Posterior vena cava (tissue), 2 donors: Measurements from ENCODE around the gene MS4A8. TPM values are rescaled to one million over a fixed set of nuclear protein-coding genes. Genes with fewer than 3 reads are reported as not detected.
"Not testable (repeated sequence)": the region's sequence is repeated elsewhere in the genome, so short reads cannot be mapped to it uniquely, and the experiment has no call there.

Experiments
- DNase-seq: peaks from one replicate; pipeline ENCODE4 v3.0.0-alpha.2; 2020; ENCODE audit warnings: low spot score
- intact Hi-C, 2 donors: fragments of 100-400 bp; cut with DNase I; formaldehyde crosslinking; loops; one replicate each; pipeline versions ENCODE4 v1.14.1 to v1.14.2; 2022 to 2023
- total RNA-seq, 2 donors: library from RNA; stranded (reverse); fragmentation: NEBNext Ultra II Directional; extraction: Animal tissue kit (Norgen Biotek cat#: 25700); gene quantifications; one replicate each; pipeline ENCODE4 v1.2.1, GENCODE V29; 2021
- donor health status: DM: yes; HTN: yes; CAD: no.
- donor health status: DM: yes; HTN: yes; CAD: no.

Gene MS4A8
- total RNA-seq, 2 donors from 2014 or later, result not detected

DNA sequence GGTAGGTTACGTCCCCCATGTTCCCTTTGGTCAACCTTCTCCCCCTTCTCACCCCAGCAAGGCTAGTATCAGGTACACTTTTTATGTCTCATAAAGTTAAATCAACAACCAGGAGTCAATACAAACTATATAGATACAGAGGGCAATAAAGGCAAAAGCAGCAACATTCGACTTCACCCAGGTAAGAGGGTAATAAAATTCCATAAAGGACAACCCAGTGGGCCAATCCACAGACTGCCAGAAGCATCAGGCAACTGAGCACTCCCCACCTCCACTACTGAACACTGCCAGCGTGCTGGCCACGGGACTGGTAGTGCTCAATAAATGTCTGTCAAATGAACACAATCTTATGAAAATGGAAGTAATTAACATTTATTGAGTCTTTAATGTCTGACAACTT is 20.0 kb downstream of the MS4A8 start:
- no peak for DNase-seq
- intact Hi-C loops, result no loop called here

- intact Hi-C loops, result no loop called here
- DNase-seq, result no peak
Observed at GRCh38 chr11:60720460-60720859, 21.0 kb downstream of the MS4A8 start.

DNA sequence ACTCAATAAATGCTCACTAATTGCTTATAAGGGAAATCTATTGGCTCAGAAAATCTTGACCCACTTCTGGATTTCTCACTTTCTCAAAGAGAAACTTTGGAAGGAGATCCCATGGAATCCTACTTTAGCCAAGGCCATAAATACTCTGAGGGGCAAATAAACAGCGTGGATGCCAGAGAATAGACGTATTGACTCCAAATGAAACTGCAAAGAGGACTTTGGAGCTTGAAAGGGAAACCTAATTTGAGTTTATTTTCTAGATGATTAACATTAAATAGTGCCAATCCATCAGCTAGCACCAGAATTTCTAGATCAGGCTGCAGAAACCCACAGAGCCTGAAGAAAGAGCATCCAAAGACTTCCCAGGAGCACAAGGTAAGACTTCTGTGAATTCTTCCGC is 25.0 kb downstream of the MS4A8 start, which contains the start of gene MS4A18:
Gene MS4A18 (plus strand): TSS at position 301 of the 400 bp plus-strand sequence.
- DNase-seq, result no peak
- intact Hi-C loops, result no loop called here

GRCh38 chr11:60725592-60725991 is 26.2 kb downstream of the MS4A8 start:
- DNase-seq, result no peak
- intact Hi-C loops, result no loop called here

- intact Hi-C loops, result no loop called here
- DNase-seq, result no peak
Observed at GRCh38 chr11:60731586-60731985, 32.2 kb downstream of the MS4A8 start.

DNA sequence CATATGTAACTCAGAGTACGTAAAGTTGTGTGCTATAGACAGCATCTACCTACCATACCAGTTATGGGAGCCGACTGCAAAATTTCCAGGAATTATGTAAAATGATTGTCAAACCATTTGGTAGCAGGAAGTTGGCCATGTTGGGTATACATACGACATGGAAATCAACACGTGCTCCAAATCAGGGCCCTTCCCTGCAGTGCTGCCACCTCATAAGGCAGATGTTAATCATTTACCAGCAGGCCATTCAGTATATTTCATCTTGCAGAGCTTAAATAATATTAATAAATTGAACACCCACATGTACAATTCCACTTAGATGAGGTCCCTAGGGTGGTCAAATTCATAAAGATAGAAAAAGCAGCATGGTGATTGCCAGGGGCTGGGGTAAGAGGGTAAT is 34.9 kb downstream of the MS4A8 start:
- intact Hi-C loops, result no loop called here
- no peak for DNase-seq

DNA sequence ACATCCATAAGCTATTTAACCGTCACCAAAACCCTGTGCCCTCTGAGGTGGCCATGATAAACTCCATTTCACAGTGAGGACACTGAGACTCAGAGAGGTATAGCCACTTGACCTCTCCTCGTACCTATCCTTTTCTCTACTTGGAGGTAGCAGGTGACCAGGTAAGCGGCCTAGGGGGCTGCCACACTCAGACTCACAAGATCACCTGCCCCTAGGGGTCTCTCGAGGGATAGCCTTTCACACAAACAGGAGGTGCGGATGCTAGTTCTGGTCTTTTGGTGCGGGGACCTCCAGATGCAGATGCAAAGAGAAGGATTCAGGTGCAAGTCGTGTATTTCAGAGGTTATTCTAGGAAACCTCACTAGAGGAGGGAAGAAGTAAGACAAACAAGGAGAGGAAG is 39.7 kb downstream of the MS4A8 start:
- DNase-seq, result no peak

GRCh38 chr11:60740573-60740972 is 41.2 kb downstream of the MS4A8 start:
- DNase-seq, result no peak
- intact Hi-C loops, result no loop called here

More for the DNA sequence above, 39.7 kb downstream of the MS4A8 start:
- intact Hi-C loops, result no loop called here

DNA sequence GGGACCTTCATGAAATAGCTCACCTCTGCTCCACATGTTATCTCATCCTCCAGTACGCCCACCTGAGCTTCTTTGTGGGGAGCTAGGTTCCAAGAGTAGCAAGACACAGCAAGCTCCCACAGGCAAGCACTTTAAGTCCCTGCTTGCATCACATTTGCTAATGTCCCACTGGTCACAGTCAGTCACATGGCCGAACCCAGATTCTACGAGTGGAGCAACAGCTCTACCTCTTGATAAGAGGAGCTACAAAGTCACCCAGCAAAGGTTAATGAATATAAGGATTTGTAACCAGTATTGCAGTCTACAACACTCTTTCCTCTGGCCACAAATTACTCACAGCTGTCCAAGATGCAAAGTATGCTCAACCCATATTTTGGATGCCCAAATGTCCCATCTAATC is 42.0 kb downstream of the MS4A8 start:
- DNase-seq, result no peak
- intact Hi-C loops, result no loop called here

GRCh38 chr11:60743058-60743457 is 43.6 kb downstream of the MS4A8 start:
- intact Hi-C loops, result no loop called here

DNA sequence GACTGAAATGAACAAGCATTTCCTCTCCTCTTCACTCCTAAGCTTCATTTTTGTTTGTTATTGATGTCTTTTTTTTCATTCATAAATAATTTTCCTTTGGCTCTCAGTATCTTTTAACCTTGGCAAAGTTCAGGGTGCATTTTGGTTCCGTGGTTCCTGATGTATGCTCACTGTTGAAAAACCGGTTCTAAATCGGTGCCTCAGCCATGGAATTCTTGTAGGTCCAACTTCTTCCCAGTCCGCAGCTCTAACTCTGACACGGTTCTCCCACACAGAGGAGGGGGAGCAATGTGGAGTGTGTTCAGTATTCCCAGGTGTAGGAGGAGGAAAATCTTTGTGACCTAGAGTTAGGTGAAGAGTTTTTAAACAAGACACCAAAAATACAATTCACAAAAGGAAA is 44.7 kb downstream of the MS4A8 start:
- DNase-seq, result no peak
- intact Hi-C loops, result no loop called here

More at GRCh38 chr11:60743058-60743457, 43.6 kb downstream of the MS4A8 start:
- no peak for DNase-seq

- DNase-seq, result no peak
- intact Hi-C loops, result no loop called here
Observed at GRCh38 chr11:60747359-60747873, 48.0 kb downstream of the MS4A8 start.

DNA sequence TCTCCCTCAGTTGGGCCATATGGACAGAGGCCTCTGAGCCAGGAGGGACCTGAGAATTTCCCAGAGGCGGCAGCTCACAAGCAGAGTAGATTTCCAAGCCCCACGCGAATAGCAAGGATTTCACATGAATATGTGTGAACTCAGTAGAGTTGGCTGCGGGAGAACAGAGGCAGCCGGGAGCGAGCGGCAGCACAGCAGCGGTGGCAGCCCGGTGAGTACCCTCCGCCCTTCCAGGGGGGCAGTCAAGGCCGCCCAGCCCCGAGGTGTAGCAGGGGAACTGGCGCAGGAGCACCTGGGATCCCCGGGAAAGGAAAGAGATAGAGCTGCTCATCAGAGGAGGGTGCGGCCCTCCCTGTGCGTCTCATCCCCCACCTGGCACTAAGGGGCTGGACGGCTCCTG is 48.8 kb downstream of the MS4A8 start:
- DNase-seq, result no peak
- intact Hi-C loops, result no loop called here

DNA sequence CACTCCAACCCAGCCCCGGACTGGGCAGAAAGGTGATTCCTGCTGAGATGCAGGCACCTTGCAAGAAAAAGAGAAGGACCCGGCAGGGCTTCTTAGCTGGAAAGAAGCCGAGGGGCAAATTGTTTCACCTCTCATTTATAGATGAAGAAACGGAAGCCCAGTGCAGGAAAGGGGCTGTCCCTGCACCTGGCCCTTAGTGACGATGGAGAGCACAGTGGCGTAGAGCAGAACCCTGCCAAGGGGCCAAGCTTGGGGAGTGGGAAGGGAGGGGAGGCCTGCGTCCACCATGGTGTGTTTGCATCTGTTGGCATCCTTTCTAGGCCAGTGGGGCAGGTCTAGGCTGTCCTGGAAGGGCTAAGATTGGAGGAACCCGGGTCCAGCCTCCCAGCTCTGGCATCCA is 49.4 kb downstream of the MS4A8 start:
- no peak for DNase-seq
- intact Hi-C loops, result no loop called here

DNA sequence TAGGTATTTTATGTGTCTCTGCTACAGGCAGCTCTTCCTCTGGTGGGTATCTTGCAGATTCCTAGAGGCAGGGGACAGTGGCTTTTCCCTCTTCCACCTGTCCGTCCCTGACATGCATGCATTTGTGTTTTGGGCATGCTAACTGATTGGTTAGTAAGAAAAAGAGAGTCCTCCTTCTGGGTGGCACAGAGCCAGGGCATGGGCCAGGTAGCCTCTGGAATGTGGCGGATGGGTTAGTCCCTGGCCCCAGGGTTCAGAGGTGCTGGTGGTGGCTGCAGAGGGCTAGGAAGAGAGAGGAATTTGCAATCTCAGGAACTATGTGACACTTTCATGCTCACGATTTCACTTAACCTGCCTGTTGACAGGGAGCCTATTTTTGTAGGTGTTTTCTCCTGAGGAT is 51.5 kb downstream of the MS4A8 start:
- no peak for DNase-seq
- intact Hi-C loops, result no loop called here

- intact Hi-C loops, result no loop called here
- no peak for DNase-seq
Observed at GRCh38 chr11:60753309-60753708, 53.9 kb downstream of the MS4A8 start.

DNA sequence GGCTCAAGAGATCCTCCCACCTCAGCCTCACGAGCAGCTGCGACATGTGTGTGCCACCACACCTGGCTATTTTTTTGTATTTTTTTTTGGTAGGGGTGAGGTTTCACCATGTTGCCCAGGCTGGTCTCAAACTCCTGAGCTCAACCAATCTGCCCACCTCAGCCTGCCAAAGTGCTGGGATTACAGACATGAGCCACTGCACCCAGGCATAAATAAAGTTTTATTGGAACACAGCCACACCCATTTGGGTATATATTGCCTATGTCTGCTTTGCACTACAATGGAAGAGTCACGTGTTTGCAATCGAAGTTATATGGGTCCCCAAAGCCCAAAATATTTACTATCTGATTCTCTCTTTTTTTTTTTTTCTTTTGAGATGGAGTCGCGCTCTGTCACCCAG is 55.5 kb downstream of the MS4A8 start:
- DNase-seq, result no peak

DNA sequence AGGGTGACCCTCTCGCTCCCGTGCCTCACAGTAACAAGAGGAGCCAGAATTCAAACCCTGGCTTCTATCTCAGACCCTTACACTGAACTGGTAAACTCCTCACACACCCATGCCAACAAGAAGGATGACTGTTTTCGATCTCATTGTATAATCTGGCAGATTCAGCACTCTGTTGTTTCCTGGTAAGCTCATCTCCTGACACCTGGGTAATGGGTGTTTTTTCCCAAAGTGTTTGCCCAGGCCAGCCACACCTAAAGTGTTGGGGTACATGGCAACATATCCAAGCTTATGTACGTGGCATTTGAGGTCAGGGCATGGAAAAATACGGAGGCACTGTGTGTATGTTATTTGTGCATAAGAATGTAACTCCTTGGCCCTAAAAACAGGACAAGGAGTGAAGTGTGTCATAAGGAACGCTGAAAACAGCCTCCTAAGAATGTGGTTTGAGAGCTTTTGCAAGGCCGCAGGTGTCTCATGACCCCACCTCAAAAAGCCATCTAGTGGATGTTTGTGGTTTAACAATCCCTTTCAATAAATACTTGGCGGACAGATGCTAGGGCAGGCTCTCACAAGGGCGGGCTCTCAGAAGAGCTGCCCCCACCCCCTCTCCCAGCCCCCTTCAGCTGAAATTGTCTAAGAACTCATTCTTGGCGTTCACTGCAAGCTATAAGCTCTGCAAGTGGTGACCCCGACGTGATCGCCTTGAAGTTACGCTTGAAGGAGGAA is 57.1 kb downstream of the MS4A8 start, which contains the start of gene MS4A15:
Gene MS4A15 (plus strand): TSS at position 561 of the 726 bp plus-strand sequence. CDS start 6,867 bp downstream, outside the sequence.
- no peak for DNase-seq
- intact Hi-C loops, result no loop called here

More for the DNA sequence above, 55.5 kb downstream of the MS4A8 start:
- intact Hi-C loops, result no loop called here

DNA sequence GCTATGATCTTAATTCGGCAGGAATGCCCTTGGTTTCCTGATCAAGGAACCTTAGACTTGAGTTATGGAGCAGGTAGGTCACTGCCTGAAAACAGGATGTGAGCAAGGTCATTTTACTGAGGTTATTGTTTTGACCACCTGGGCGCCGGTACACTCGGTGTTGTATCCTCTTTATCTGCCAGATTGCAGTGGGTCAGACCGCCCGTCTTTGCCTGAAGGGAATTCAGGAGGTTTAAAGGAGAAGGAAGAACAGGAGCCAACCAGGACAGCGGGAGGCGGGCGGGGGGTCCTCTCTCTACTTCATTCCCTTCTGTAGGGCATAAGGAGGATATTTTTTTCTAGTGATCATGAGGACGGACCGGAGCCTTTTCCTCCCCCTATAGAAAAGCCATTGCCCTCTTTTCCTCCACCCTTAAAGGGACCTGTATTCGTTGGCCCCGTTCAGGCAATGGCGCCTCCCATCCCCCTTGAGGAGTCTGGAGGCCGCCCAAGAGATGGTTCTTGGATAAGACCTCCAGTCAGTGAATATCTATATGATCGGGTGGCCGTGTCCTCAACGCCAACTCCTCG is 57.9 kb downstream of the MS4A8 start:
- no peak for DNase-seq
- intact Hi-C loops, result no loop called here

DNA sequence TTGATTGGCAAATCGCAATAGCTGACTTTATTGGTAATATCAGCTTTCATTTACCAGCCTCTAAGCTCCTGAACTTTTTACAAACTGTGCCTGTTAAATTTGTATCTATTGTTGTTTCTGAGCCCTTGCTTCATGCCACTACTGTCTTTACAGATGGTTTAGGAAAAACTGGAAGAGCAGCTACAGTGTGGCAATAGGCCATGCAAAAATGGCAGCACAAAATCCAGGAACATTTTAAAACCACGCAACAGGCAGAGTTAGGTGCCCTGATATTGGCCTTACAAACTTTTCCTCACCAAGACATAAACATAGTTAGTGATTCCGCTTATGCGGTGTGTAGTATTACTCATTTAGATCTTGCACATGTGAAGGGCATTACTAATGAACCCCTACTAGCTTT is 59.3 kb downstream of the MS4A8 start:
- intact Hi-C loops, DNase-seq: not testable (repeated sequence)
